Cardiac muscle cell (in vitro differentiated cells and primary cell): ENCODE measurements around the gene FAF1. TPM values are rescaled to one million over a fixed set of nuclear protein-coding genes. Genes with fewer than 3 reads are reported as not detected.

ENCODE experiments used
- DNase-seq, 2 donors: peaks; one replicate each; pipeline versions ENCODE4 v3.0.0 to v3.0.0-alpha.2; 2010 to 2017; ENCODE audit warnings: low read depth in 1 of 2, low spot score in 1 of 2
- H3K27ac ChIP-seq: fragments of 200-600 bp; sonication (generic); 2 replicates; pipeline ENCODE4 v1.5.1; 2016
- H3K27me3 ChIP-seq: fragments of 200-600 bp; sonication (generic); 2 replicates; pipeline ENCODE4 v1.6.0; 2016; ENCODE audit warnings: control low read depth
- H3K36me3 ChIP-seq: fragments of 200-600 bp; sonication (generic); 2 replicates; pipeline ENCODE4 v1.5.1; 2016; ENCODE audit warnings: control low read depth
- H3K4me1 ChIP-seq: fragments of 200-600 bp; sonication (generic); 2 replicates; pipeline ENCODE4 v1.8.1; 2017; ENCODE audit warnings: low read depth, mild to moderate bottlenecking, mixed run types
- H3K4me3 ChIP-seq: fragments of 200-600 bp; sonication (generic); 2 replicates; pipeline ENCODE4 v1.5.1; 2016; ENCODE audit warnings: mild to moderate bottlenecking
- H3K9me3 ChIP-seq: fragments of 200-600 bp; sonication (generic); 2 replicates; pipeline ENCODE4 v1.5.1; 2017; ENCODE audit warnings: low read depth, mild to moderate bottlenecking, control low read depth
- polyA plus RNA-seq: library from polyadenylated mRNA; unstranded; fragments of >200 nt; fragmentation: Nextera tagmentation; extraction: Ambion mirVana; gene quantifications from 2 replicates; pipeline ENCODE4 v1.2.1, GENCODE V29; 2016
- total RNA-seq: library from RNA; depleted of rRNA; stranded (reverse); fragments of >200 nt; gene quantifications from 2 replicates; pipeline ENCODE4 v1.2.3, GENCODE V29; 2016
- TF ChIP-seq, protein P1 (sequence below): IDR thresholded peaks from 2 replicates; pipeline ENCODE4 v1.5.1; 2012; ENCODE audit warnings: low read depth, mild to moderate bottlenecking, low read length

Gene FAF1
- total and polyA plus RNA-seq, 2 experiments from 2014 or later = 24.3 to 76.7 TPM

GRCh38 chr1:50970509-50970887, 10.4 kb upstream of the FAF1 start:
- H3K9me3 ChIP-seq = no peaks in the 10 kb centered on the region
- H3K36me3 ChIP-seq = no peaks in the 10 kb centered on the region
- H3K4me3 ChIP-seq = no peak overlapping the region
- DNase-seq = no peak
- H3K27me3 ChIP-seq = peaks cover 94% of the 10 kb centered on the region
- H3K27ac ChIP-seq = no peak overlapping the region
- no peaks in the 10 kb centered on the region for H3K4me1 ChIP-seq
- TF ChIP-seq, protein P1, sequence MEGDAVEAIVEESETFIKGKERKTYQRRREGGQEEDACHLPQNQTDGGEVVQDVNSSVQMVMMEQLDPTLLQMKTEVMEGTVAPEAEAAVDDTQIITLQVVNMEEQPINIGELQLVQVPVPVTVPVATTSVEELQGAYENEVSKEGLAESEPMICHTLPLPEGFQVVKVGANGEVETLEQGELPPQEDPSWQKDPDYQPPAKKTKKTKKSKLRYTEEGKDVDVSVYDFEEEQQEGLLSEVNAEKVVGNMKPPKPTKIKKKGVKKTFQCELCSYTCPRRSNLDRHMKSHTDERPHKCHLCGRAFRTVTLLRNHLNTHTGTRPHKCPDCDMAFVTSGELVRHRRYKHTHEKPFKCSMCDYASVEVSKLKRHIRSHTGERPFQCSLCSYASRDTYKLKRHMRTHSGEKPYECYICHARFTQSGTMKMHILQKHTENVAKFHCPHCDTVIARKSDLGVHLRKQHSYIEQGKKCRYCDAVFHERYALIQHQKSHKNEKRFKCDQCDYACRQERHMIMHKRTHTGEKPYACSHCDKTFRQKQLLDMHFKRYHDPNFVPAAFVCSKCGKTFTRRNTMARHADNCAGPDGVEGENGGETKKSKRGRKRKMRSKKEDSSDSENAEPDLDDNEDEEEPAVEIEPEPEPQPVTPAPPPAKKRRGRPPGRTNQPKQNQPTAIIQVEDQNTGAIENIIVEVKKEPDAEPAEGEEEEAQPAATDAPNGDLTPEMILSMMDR = no peak

GRCh38 chr1:50969611-50970508, 9.8 kb upstream of the FAF1 start, which contains the start of gene CDKN2C:
CDKN2C (plus strand) TSS chr1:50970245; CDS start chr1:50970369, 124 bp downstream.
- H3K27me3 ChIP-seq = peaks cover 94% of the 10 kb centered on the region

DNA sequence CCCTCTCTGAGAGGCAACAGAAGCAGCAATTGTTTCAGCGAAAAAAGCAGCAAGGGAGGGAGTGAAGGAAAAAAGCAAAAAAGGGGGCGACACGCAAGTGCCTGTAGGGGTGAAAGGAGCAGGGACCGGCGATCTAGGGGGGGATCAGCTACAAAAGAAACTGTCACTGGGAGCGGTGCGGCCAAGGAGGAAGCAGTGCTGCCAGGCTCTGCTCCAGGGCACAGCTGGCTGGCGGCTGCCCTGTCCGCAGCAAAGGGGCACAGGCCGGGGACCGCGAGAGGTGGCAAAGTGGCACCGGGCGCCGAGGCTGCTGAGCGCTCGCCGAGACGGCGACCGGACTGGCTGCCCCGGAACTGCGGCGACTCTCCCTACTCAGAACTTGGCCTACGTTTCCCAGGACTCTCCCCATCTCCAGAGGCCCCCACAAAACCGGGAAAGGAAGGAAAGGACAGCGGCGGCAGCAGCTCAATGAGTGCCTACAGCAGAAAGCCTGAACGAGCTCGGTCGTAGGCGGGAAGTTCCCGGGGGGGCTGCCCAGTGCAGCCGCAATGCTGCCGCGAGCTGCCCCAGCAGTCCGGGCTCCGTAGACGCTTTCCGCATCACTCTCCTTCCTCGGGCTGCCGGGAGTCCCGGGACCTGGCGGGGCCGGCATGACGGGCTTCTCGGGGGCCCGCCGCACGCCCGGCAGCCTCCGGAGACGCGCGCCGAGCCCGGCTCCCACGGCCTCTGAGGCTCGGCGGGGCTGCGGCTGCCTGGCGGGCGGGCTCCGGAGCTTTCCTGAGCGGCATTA, 8.9 kb upstream of the FAF1 start:
- H3K27me3 ChIP-seq = peaks cover 94% of the 10 kb centered on the region
- no peak overlapping the region for H3K27ac ChIP-seq
- H3K4me3 ChIP-seq = peak overlapping the region; percentile 58
- TF ChIP-seq, protein P1 = no peak
- H3K4me1 ChIP-seq = no peaks in the 10 kb centered on the region
- H3K36me3 ChIP-seq = no peaks in the 10 kb centered on the region
- H3K9me3 ChIP-seq = no peaks in the 10 kb centered on the region
- DNase-seq = peak in 1 of 2 donors; percentile 54

More at GRCh38 chr1:50969611-50970508, 9.8 kb upstream of the FAF1 start, which contains the start of gene CDKN2C:
- DNase-seq = peak; percentile 47 to 87
- H3K9me3 ChIP-seq = no peaks in the 10 kb centered on the region
- peak within 1 kb of the TSS; percentile 58 for H3K4me3 ChIP-seq
- TF ChIP-seq, protein P1 = peak; percentile 7
- no peaks in the 10 kb centered on the region for H3K36me3 ChIP-seq
- H3K4me1 ChIP-seq = no peaks in the 10 kb centered on the region
- H3K27ac ChIP-seq = no peak within 1 kb of the TSS

- Histone ChIP-seq H3K9me3 (no peaks in the 10 kb centered on the region), H3K27me3 (peaks cover 93% of the 10 kb centered on the region), H3K27ac (peak overlapping the region; percentile 7), H3K4me1 (no peaks in the 10 kb centered on the region), H3K4me3 (peak overlapping the region; percentile 58), H3K36me3 (no peaks in the 10 kb centered on the region)
- TF ChIP-seq, protein P1 = peak; percentile 48
- DNase-seq = peak; percentile 88 to 96
These were observed 8.2 kb upstream of the FAF1 start for GRCh38 chr1:50968158-50968820.
